ENCODE data around the gene CDH23. TPM values are rescaled to one million over a fixed set of nuclear protein-coding genes. Genes with fewer than 3 reads are reported as not detected.
A peak's percentile ranks its signal among the peaks of the same experiment; 100 is the strongest.

The CDH23 gene
- polyA plus RNA-seq, 1 donor (not counting 4 experiments of a cell fraction or from before 2014, with no cell fraction given): 0.01 TPM

- Histone ChIP-seq H3K27me3 (ENCODE audit: control insufficient read depth, extremely low read depth, insufficient read depth, low read length) (no peaks in the 10 kb centered on the region), H4K20me1 (ENCODE audit: control insufficient read depth, extremely low read depth, insufficient read depth, low read length) (no peaks in the 10 kb centered on the region), H3K4me3 (ENCODE audit: control insufficient read depth in 2 of 3, extremely low read depth in 1 of 3, insufficient read depth in 2 of 3, low read depth in 1 of 3, low read length in 3 of 3) (no peak overlapping the region), H3K4me2 (ENCODE audit: control insufficient read depth, extremely low read depth, insufficient read depth, low read depth, low read length) (no peak overlapping the region), H3K79me2 (ENCODE audit: control insufficient read depth, insufficient read depth, low read length) (no peaks in the 10 kb centered on the region), H3K36me3 (ENCODE audit: control insufficient read depth in 2 of 2, extremely low read depth in 1 of 2, insufficient read depth in 2 of 2, low read length in 2 of 2) (peaks cover 0 to 1% of the 10 kb centered on the region in 2 experiments), H3K27ac (ENCODE audit: control insufficient read depth, insufficient read depth, low read length) (no peak overlapping the region), H3K4me1 (ENCODE audit: control insufficient read depth, extremely low read depth, insufficient read depth, low read length) (peaks cover 30% of the 10 kb centered on the region), H3K9ac (ENCODE audit: control insufficient read depth, extremely low read depth, insufficient read depth, low read length) (no peak overlapping the region), H3K9me1 (ENCODE audit: control insufficient read depth, extremely low read depth, insufficient read depth, low read length) (no peaks in the 10 kb centered on the region), H3K9me3 (ENCODE audit: control insufficient read depth, low read depth, low read length) (no peaks in the 10 kb centered on the region), H2AFZ (ENCODE audit: control insufficient read depth, low read length) (no peak overlapping the region)
- DNase-seq (ENCODE audit: low read depth, low spot score): no peak
- no peak for FAIRE-seq
- dilution Hi-C loops (cut with MboI; ENCODE audit: extremely low pct_ligation_motif_present, low sequenced_read_pairs): no loop called here
- no peak for TF ChIP-seq EZH2 (IDR thresholded peaks at IDR 0.05; ENCODE audit: low read length)
- TF ChIP-seq, protein P1, sequence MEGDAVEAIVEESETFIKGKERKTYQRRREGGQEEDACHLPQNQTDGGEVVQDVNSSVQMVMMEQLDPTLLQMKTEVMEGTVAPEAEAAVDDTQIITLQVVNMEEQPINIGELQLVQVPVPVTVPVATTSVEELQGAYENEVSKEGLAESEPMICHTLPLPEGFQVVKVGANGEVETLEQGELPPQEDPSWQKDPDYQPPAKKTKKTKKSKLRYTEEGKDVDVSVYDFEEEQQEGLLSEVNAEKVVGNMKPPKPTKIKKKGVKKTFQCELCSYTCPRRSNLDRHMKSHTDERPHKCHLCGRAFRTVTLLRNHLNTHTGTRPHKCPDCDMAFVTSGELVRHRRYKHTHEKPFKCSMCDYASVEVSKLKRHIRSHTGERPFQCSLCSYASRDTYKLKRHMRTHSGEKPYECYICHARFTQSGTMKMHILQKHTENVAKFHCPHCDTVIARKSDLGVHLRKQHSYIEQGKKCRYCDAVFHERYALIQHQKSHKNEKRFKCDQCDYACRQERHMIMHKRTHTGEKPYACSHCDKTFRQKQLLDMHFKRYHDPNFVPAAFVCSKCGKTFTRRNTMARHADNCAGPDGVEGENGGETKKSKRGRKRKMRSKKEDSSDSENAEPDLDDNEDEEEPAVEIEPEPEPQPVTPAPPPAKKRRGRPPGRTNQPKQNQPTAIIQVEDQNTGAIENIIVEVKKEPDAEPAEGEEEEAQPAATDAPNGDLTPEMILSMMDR (optimal IDR thresholded peaks at IDR 0.05 in 1 of 3, IDR thresholded peaks at IDR 0.05 in 1 of 3, conservative IDR thresholded peaks at IDR 0.05 in 1 of 3; ENCODE audit: extremely low read depth in 1 of 3, insufficient read depth in 2 of 3, low read length in 3 of 3): no peak
These were observed 349.8 kb downstream of the CDH23 start for GRCh38 chr10:71746344-71747037.

- Histone ChIP-seq H3K36me3 (ENCODE audit: control insufficient read depth in 2 of 2, extremely low read depth in 1 of 2, insufficient read depth in 2 of 2, low read length in 2 of 2) (peaks cover 0 to 1% of the 10 kb centered on the region in 2 experiments), H3K4me1 (ENCODE audit: control insufficient read depth, extremely low read depth, insufficient read depth, low read length) (peaks cover 28% of the 10 kb centered on the region), H3K27me3 (ENCODE audit: control insufficient read depth, extremely low read depth, insufficient read depth, low read length) (no peaks in the 10 kb centered on the region), H3K9ac (ENCODE audit: control insufficient read depth, extremely low read depth, insufficient read depth, low read length) (no peak overlapping the region), H3K9me1 (ENCODE audit: control insufficient read depth, extremely low read depth, insufficient read depth, low read length) (no peaks in the 10 kb centered on the region), H2AFZ (ENCODE audit: control insufficient read depth, low read length) (peak overlapping the region; percentile 66), H3K79me2 (ENCODE audit: control insufficient read depth, insufficient read depth, low read length) (no peaks in the 10 kb centered on the region), H4K20me1 (ENCODE audit: control insufficient read depth, extremely low read depth, insufficient read depth, low read length) (no peaks in the 10 kb centered on the region), H3K9me3 (ENCODE audit: control insufficient read depth, low read depth, low read length) (no peaks in the 10 kb centered on the region), H3K27ac (ENCODE audit: control insufficient read depth, insufficient read depth, low read length) (no peak overlapping the region), H3K4me3 (ENCODE audit: control insufficient read depth in 2 of 3, extremely low read depth in 1 of 3, insufficient read depth in 2 of 3, low read depth in 1 of 3, low read length in 3 of 3) (no peak overlapping the region), H3K4me2 (ENCODE audit: control insufficient read depth, extremely low read depth, insufficient read depth, low read depth, low read length) (peak overlapping the region; percentile 50)
- TF ChIP-seq, protein P1 (optimal IDR thresholded peaks at IDR 0.05 in 1 of 3, IDR thresholded peaks at IDR 0.05 in 1 of 3, conservative IDR thresholded peaks at IDR 0.05 in 1 of 3; ENCODE audit: extremely low read depth in 1 of 3, insufficient read depth in 2 of 3, low read length in 3 of 3): no peak
- no peak for TF ChIP-seq EZH2 (IDR thresholded peaks at IDR 0.05; ENCODE audit: low read length)
- dilution Hi-C loops (cut with MboI; ENCODE audit: extremely low pct_ligation_motif_present, low sequenced_read_pairs): no loop called here
- FAIRE-seq (no peak), DNase-seq (ENCODE audit: low read depth, low spot score) (no peak)
These were observed 350.4 kb downstream of the CDH23 start for GRCh38 chr10:71747039-71747531.
